HT1080 (cell line): ENCODE results near the gene ROCK2. TPM values are rescaled to one million over a fixed set of nuclear protein-coding genes. Genes with fewer than 3 reads are reported as not detected.
"Not testable (repeated sequence)": the region's sequence is repeated elsewhere in the genome, so short reads cannot be mapped to it uniquely, and the experiment has no call there.

Source experiments
- DNase-seq: peaks from one replicate; pipeline ENCODE4 v3.0.0-alpha.2; 2015; ENCODE audit warnings: low read depth
- total RNA-seq: library from RNA; depleted of rRNA; stranded (reverse); fragments of >200 nt; shearing (Covaris generic); gene quantifications from 2 replicates; pipeline ENCODE4 v1.2.3, GENCODE V29; 2014

ROCK2 gene
- total RNA-seq, 1 experiment from 2014 or later: 20.6 TPM

- no peak for DNase-seq
Measured at GRCh38 chr2:11278219-11278618, 66.2 kb downstream of the ROCK2 start.

- no peak for DNase-seq
Measured at GRCh38 chr2:11275910-11276309, 68.5 kb downstream of the ROCK2 start.

- peak; percentile 30 for DNase-seq
Measured at GRCh38 chr2:11270891-11271290, 73.5 kb downstream of the ROCK2 start.

GRCh38 chr2:11267931-11268330 is 76.5 kb downstream of the ROCK2 start:
- DNase-seq: no peak

DNA sequence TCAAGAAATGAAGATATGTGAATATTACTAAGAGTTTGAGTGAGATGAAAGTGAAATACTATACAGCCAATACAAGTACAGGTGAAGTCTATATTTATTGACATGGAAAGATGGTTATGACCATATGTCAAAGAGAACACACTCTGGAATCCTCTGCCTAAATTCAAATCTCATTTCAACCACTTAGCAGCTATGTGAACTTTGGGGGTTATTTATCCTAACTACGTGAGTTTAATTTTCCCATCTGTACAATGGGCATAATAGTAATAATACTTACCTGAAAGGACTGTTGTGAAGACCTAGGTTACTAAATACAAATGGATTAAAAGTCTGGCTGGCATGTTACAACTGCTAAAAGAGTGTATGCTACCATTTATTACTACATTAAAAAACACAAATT is 79.6 kb downstream of the ROCK2 start:
- DNase-seq: no peak

GRCh38 chr2:11264007-11264406 is 80.4 kb downstream of the ROCK2 start:
- no peak for DNase-seq

DNA sequence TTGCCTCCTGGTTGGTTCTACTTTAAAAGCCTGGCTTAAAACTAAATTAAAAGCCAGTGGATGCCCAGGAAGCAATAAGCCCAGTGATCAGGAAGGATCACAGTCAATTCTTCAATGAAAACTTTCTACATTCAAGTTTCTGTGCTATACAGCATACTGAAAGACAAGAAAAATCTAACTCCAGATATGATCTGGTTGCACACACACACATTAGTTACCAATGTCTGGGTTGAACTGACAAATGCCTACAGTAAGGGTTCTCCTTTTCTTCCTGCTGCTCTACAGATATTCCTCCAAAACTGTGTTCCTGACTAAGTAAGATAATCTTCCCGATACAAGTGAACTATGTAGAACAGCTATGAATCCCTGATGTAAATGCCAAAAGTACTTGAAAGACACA is 81.3 kb downstream of the ROCK2 start:
- DNase-seq: no peak

GRCh38 chr2:11262438-11262837 is 82.0 kb downstream of the ROCK2 start:
- DNase-seq: not testable (repeated sequence)

DNA sequence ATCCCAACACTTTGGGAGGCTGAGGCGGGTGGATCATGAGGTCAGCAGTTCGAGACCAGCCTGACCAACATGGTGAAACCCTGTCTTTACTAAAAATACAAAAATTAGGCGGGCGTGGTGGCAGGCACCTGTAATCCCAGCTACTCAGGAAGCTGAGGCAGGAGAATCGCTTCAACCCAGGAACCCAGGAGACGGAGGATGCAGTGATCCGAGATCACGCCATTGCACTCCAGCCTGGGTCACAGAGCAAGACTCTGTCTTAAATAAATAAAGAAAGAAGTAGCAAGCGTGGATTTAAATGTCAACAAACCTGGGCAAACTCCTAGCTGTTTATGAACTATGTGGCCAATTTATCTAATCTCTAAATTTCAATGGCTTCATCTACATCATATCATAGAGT is 82.9 kb downstream of the ROCK2 start:
- DNase-seq: not testable (repeated sequence)

GRCh38 chr2:11260979-11261378 is 83.5 kb downstream of the ROCK2 start:
- DNase-seq: no peak

- DNase-seq: no peak
Measured at GRCh38 chr2:11257964-11258363, 86.5 kb downstream of the ROCK2 start.

GRCh38 chr2:11257078-11257477 is 87.4 kb downstream of the ROCK2 start:
- no peak for DNase-seq

DNA sequence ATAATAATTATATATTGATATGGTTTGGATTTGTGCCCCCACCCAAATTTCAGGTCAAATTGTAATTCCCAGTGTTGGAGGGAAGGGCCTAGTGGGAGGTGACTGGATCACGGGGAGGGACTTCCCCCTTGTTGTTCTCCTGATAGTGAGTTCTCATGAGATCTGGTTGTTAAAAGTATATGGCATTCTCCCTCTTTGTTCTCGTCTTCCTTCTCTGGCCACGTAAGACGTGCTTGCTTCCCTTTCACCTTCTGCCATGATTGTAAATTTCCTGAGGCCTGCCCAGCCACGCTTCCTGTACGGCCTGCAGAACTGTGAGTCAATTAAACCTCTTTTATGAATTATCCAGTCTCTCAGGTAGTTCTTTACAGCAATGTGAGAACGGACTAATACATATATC is 88.3 kb downstream of the ROCK2 start:
- no peak for DNase-seq

GRCh38 chr2:11254100-11254536 is 90.3 kb downstream of the ROCK2 start:
- DNase-seq: no peak

DNA sequence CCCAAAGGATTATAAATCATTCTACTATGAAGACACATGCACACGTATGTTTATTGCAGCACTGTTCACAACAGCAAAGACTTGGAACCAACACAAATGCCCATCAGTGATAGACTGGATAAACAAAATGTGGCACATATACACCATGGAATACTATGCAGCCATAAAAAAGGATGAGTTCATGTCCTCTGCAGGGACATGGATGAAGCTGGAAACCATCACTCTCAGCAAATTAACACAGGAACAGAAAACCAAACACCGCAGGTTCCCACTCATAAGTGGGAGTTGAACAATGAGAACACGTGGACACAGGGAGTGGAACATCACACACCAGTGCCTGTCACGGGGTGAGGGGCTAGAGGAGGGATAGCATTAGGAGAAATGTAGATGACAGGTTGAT is 92.0 kb downstream of the ROCK2 start:
- not testable (repeated sequence) for DNase-seq

- peak; percentile 59 for DNase-seq
Measured at GRCh38 chr2:11250400-11251196, 93.8 kb downstream of the ROCK2 start.

DNA sequence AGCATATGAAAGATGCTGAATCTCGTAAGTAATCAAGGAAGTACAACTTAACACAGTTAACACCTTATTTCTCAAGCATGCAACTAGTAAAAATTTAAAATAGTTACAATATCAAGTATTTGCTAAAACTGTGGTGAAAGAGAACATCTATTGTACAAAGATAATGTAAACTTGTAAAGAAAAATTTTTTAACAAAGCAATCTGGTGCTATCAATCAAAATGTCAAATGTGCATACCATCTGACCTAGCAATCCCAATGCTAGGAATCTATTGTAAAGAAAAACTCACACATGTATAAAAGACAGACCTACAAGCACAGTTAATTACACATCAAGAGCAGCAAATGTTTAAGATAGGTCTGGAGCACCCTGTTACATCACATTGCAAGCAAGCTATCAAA is 99.1 kb downstream of the ROCK2 start:
- DNase-seq: no peak

DNA sequence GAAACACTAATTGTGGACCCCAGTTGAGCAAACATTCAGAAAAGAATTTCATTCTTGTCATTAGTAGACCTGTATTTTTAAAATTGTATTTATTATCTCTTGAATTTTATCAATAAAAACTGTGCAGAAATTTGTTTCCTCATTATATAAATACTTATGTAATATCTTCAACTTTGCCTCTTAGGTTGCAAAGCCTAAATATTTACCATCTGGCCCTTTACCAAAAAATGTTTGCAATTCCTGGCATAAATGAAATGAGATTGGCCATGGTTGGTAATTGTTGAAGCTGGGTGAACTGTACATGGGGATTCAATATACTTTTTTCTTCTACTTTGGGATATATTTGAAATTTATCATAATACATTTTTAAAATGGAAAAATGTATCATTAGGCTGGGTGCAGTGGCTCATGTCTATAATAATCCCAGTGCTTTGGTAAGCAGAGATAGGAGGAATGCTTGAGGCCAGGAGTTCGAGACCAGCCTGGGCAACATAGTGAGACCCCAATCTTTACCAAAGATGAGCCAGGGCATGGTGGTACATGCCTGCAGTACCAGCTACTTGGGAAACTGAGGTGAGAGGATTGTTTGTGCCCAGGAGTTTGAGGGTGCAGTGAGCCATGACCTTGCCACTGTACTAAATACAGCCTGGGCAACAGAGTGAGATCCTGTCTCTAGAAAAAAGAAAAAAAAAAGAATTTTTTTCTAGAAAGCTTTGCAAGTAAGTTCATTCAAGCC is 100.2 kb downstream of the ROCK2 start:
- no peak for DNase-seq

GRCh38 chr2:11243512-11243911 is 100.9 kb downstream of the ROCK2 start:
- no peak for DNase-seq

DNA sequence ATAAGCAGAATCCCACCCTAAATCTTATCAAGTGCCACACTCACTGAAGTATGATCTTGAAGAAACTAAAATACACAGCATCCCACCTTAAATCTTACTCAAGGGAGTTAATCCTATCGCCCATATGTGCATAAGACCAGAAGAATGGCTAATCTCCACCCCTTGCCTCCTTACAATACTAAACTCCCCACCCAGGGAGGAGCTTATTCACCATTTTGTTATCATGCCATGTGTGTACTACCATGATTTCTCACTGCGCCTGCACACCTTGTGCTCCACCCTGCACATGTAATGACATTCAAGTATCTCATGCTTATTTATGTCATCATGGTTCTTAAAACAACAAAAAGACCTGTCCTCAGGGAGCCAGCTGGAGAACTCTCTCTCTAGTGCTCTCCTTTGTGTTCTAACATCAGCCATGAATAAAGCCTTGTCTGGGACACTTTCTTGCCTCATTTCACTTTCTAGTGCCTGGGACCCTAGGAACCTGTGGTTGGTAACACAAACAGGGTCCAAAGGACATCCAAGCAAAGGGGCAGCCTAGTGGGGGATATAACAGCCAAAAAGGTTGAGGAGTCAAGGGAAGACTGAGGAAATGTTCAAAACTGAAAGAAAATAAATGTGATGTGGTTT is 101.8 kb downstream of the ROCK2 start:
- no peak for DNase-seq

GRCh38 chr2:11241412-11242203 is 102.8 kb downstream of the ROCK2 start:
- no peak for DNase-seq
